ENCODE results near the gene SLC8A1. TPM values are rescaled to one million over a fixed set of nuclear protein-coding genes. Genes with fewer than 3 reads are reported as not detected.

The SLC8A1 gene
- total RNA-seq, 4 donors from 2014 or later = 1.3 to 3.8 (median 2.4) TPM

- DNase-seq = no peak
- no peak overlapping the region for H3K27ac ChIP-seq
- H3K36me3 ChIP-seq = no peaks in the 10 kb centered on the region
- TF ChIP-seq POLR2A (IDR thresholded peaks at IDR 0.05) = no peak
- TF ChIP-seq CTCF (IDR thresholded peaks at IDR 0.05 in 4 of 5, conservative IDR thresholded peaks at IDR 0.05 in 1 of 5) = no peak
- H3K4me3 ChIP-seq = no peak overlapping the region
- no peaks in the 10 kb centered on the region for H3K27me3 ChIP-seq
- ATAC-seq = no peak
- intact Hi-C loops (cut with DNase I; ENCODE audit: low total_unique reads) (no loop called here), in situ Hi-C loops (cut with MboI; ENCODE audit: low sequenced_read_pairs in 4 of 4) (no loop called here)
- no peaks in the 10 kb centered on the region for H3K4me1 ChIP-seq
- H3K9me3 ChIP-seq = no peaks in the 10 kb centered on the region
Observed at GRCh38 chr2:40161986-40162385, 289.9 kb downstream of the SLC8A1 start.

- DNase-seq (no peak), ATAC-seq (no peak)
- Histone ChIP-seq H3K4me3 (no peak overlapping the region), H3K4me1 (no peaks in the 10 kb centered on the region), H3K27me3 (no peaks in the 10 kb centered on the region), H3K36me3 (no peaks in the 10 kb centered on the region), H3K27ac (no peak overlapping the region), H3K9me3 (no peaks in the 10 kb centered on the region)
- TF ChIP-seq CTCF (IDR thresholded peaks at IDR 0.05 in 4 of 5, conservative IDR thresholded peaks at IDR 0.05 in 1 of 5) (no peak), POLR2A (IDR thresholded peaks at IDR 0.05) (no peak)
- in situ Hi-C loops (cut with MboI; ENCODE audit: low sequenced_read_pairs in 4 of 4) (no loop called here), intact Hi-C loops (cut with DNase I; ENCODE audit: low total_unique reads) (no loop called here)
Observed at GRCh38 chr2:40160751-40161218, 291.1 kb downstream of the SLC8A1 start.

GRCh38 chr2:40159333-40159732, 292.6 kb downstream of the SLC8A1 start:
- no peaks in the 10 kb centered on the region for H3K4me1 ChIP-seq
- no peak overlapping the region for H3K4me3 ChIP-seq
- ATAC-seq = no peak
- H3K27ac ChIP-seq = no peak overlapping the region
- DNase-seq = no peak
- H3K27me3 ChIP-seq = no peaks in the 10 kb centered on the region
- no peaks in the 10 kb centered on the region for H3K36me3 ChIP-seq
- H3K9me3 ChIP-seq = no peaks in the 10 kb centered on the region
- TF ChIP-seq POLR2A (IDR thresholded peaks at IDR 0.05) (no peak), CTCF (IDR thresholded peaks at IDR 0.05 in 4 of 5, conservative IDR thresholded peaks at IDR 0.05 in 1 of 5) (no peak)
- intact Hi-C loops (cut with DNase I; ENCODE audit: low total_unique reads) = no loop called here
- in situ Hi-C loops (cut with MboI; ENCODE audit: low sequenced_read_pairs in 4 of 4) = no loop called here

GRCh38 chr2:40158781-40159180, 293.1 kb downstream of the SLC8A1 start:
- DNase-seq (no peak), ATAC-seq (no peak)
- H3K36me3 ChIP-seq = no peaks in the 10 kb centered on the region
- TF ChIP-seq CTCF (IDR thresholded peaks at IDR 0.05 in 4 of 5, conservative IDR thresholded peaks at IDR 0.05 in 1 of 5) = no peak
- TF ChIP-seq POLR2A (IDR thresholded peaks at IDR 0.05) = no peak
- no peaks in the 10 kb centered on the region for H3K9me3 ChIP-seq
- no peak overlapping the region for H3K4me3 ChIP-seq
- in situ Hi-C loops (cut with MboI; ENCODE audit: low sequenced_read_pairs in 4 of 4) (no loop called here), intact Hi-C loops (cut with DNase I; ENCODE audit: low total_unique reads) (no loop called here)
- no peaks in the 10 kb centered on the region for H3K4me1 ChIP-seq
- H3K27me3 ChIP-seq = no peaks in the 10 kb centered on the region
- no peak overlapping the region for H3K27ac ChIP-seq

- Histone ChIP-seq H3K27me3 (no peaks in the 10 kb centered on the region), H3K4me1 (no peaks in the 10 kb centered on the region), H3K27ac (no peak overlapping the region), H3K9me3 (no peaks in the 10 kb centered on the region), H3K4me3 (no peak overlapping the region), H3K36me3 (no peaks in the 10 kb centered on the region)
- intact Hi-C loops (cut with DNase I; ENCODE audit: low total_unique reads) (no loop called here), in situ Hi-C loops (cut with MboI; ENCODE audit: low sequenced_read_pairs in 4 of 4) (no loop called here)
- TF ChIP-seq POLR2A (IDR thresholded peaks at IDR 0.05) = no peak
- no peak for TF ChIP-seq CTCF (IDR thresholded peaks at IDR 0.05 in 4 of 5, conservative IDR thresholded peaks at IDR 0.05 in 1 of 5)
- DNase-seq = no peak
- ATAC-seq = no peak
Observed at GRCh38 chr2:40155728-40156127, 296.2 kb downstream of the SLC8A1 start.
